HG02981 (cell line): Measurements from ENCODE around the gene NCSTN.
"Not testable (repeated sequence)": the region's sequence is repeated elsewhere in the genome, so short reads cannot be mapped to it uniquely, and the experiment has no call there.

Experiments
- ATAC-seq: cut with Tn5 transposase; IDR thresholded peaks from one replicate; pipeline ENCODE4 v1.9.1; 2021; ENCODE audit warnings: mild to moderate bottlenecking, moderate library complexity; ENCODE audit not compliant: unreplicated experiment

NCSTN gene

GRCh38 chr1:160370561-160371345 is 27.6 kb downstream of the NCSTN start:
- ATAC-seq: no peak

GRCh38 chr1:160371346-160371631 is 28.1 kb downstream of the NCSTN start:
- ATAC-seq: no peak

- ATAC-seq: no peak
These were observed 28.6 kb downstream of the NCSTN start for GRCh38 chr1:160371756-160372155.

GRCh38 chr1:160373696-160374095 is 30.5 kb downstream of the NCSTN start:
- ATAC-seq: no peak

GRCh38 chr1:160374306-160375110 is 31.3 kb downstream of the NCSTN start:
- ATAC-seq: no peak

GRCh38 chr1:160375788-160376524 is 32.8 kb downstream of the NCSTN start:
- no peak for ATAC-seq

- no peak for ATAC-seq
These were observed 33.4 kb downstream of the NCSTN start for GRCh38 chr1:160376525-160377131.

GRCh38 chr1:160377585-160378206 is 34.5 kb downstream of the NCSTN start:
- ATAC-seq: no peak

- not testable (repeated sequence) for ATAC-seq
These were observed 41.6 kb downstream of the NCSTN start for GRCh38 chr1:160384812-160385211.

- not testable (repeated sequence) for ATAC-seq
These were observed 45.2 kb downstream of the NCSTN start for GRCh38 chr1:160388406-160388805.

GRCh38 chr1:160394673-160395072 is 51.5 kb downstream of the NCSTN start:
- no peak for ATAC-seq

- ATAC-seq: no peak
These were observed 54.5 kb downstream of the NCSTN start for GRCh38 chr1:160397651-160398050.

GRCh38 chr1:160398823-160399222 is 55.6 kb downstream of the NCSTN start:
- ATAC-seq: no peak

GRCh38 chr1:160399544-160400222 is 56.5 kb downstream of the NCSTN start:
- no peak for ATAC-seq

- ATAC-seq: no peak
These were observed 57.1 kb downstream of the NCSTN start, which contains the start of gene VANGL2 for GRCh38 chr1:160400223-160400645. Gene VANGL2, plus strand, starts transcription at chr1:160400564. Its CDS starts 15,274 bp downstream, at chr1:160415838.

- no peak for ATAC-seq
These were observed 57.7 kb downstream of the NCSTN start for GRCh38 chr1:160400646-160401486.

- ATAC-seq: no peak
These were observed 58.3 kb downstream of the NCSTN start for GRCh38 chr1:160401487-160401805.

- ATAC-seq: no peak
These were observed 59.0 kb downstream of the NCSTN start for GRCh38 chr1:160402001-160402795.
